IPS DF 19.7 (cell line): ENCODE data around the gene COX8A.

Experiments used
- DNase-seq: peaks from one replicate; pipeline ENCODE4 v3.0.0-alpha.2; 2013; ENCODE audit warnings: low read depth, low spot score

The COX8A gene

GRCh38 chr11:64001484-64002420 is 27.3 kb downstream of the COX8A start:
- no peak for DNase-seq

- DNase-seq, result no peak
Observed at GRCh38 chr11:64003807-64004589, 29.6 kb downstream of the COX8A start.

- no peak for DNase-seq
Observed at GRCh38 chr11:64004590-64004984, 30.2 kb downstream of the COX8A start.

DNA sequence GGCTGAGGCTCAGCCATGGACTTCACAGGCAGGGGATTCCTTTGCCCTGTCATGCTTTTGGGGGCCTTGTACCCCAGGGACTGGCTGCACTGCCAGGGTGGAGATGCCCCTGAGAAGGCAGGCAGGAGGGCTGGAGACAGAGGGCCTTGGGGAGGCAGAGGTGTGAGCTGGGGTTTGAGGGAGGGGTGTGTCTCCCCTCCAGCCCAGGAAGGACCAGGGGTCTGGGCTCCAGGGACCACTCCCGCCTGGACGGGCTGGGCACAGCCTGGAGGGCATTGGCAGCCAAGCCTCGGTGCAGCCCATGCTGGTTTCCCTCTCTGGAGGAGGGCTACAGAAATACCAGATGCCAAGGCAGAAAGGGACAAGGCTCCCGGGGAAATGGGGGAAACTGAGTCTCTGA is 31.3 kb downstream of the COX8A start:
- no peak for DNase-seq

DNA sequence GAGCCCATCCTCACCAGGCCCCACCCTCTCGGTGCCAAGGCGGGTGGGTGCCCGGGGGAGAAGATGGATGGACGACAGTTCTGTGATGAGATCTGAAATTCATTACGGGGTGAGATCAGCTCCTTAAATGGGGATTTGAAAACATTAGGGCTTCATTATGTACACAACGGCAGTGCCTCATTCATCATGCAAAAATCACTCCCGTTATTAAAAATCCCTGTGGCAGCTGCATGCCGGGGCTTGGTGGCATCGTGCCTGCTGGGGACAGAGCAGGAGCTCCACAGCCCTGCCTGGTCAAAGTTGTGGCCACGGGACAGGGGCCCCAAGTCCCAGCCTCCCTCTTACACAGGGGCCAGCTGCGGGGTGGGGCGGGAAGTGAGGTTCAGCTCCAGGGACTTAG is 32.0 kb downstream of the COX8A start:
- DNase-seq, result no peak

GRCh38 chr11:64007160-64007628 is 32.8 kb downstream of the COX8A start:
- DNase-seq, result no peak

GRCh38 chr11:64007629-64008282 is 33.3 kb downstream of the COX8A start:
- DNase-seq, result no peak

- no peak for DNase-seq
Observed at GRCh38 chr11:64008283-64008913, 34.0 kb downstream of the COX8A start.

GRCh38 chr11:64008914-64009633 is 34.7 kb downstream of the COX8A start:
- no peak for DNase-seq

DNA sequence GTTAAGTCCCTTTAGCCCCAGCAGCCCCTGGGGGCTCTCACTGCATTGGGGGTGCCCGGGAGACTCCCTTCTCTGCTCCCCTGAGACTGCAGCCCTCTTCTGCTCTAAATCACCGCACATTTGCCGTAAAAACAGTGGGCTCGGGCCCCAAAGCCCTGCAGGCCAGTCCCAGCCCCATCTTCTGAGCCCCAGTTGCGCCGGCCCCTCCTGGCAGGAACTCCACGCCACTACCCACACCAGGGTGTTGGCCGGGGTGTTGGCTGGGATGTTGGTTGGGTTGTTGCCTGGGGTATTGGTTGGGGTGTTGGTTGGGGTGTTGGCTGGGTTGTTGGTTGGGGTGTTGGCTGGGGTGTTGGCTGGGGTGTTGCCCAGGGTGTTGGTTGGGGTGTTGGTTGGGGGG is 35.3 kb downstream of the COX8A start:
- no peak for DNase-seq

GRCh38 chr11:64010783-64011182 is 36.4 kb downstream of the COX8A start:
- no peak for DNase-seq

DNA sequence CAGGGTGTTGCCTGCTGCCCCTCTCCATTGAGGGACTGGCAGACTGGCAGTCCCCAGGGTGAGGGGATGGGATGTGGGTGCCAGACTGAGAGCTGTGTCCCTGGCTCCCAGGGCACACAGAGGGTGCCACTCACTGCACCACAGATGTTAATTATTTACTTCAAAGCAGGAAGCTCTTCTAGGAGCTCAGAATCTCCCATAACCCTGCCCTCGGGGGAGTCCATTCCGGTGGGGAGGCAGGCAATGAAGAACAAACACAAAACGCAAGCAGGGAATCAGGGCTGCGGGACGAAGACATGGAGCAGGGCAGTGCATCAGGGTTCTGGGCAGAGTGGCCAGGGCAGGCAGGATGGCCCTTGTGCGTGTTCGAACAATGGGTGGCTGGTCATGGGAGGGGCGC is 37.0 kb downstream of the COX8A start:
- no peak for DNase-seq

GRCh38 chr11:64013141-64013896 is 38.9 kb downstream of the COX8A start:
- DNase-seq, result no peak

DNA sequence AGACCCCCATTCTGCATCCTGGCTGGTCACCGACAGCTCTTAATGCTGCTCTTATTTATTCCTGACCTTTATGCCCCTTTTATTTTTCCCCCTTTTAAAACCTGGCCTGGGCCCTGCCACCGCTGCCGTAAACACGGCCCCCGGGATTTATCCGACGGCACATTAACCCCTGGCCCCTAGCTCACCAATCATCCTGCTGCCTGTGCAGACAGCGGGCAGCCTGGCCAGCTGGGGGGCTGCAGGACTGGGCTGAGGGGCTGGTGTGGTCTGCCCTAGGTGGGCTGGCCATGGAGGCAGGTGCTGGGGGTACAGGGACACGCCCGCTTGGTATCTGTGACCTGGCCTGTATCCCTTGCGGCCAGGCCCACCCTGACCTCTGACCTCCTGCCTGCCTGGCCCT is 39.9 kb downstream of the COX8A start:
- DNase-seq, result no peak

DNA sequence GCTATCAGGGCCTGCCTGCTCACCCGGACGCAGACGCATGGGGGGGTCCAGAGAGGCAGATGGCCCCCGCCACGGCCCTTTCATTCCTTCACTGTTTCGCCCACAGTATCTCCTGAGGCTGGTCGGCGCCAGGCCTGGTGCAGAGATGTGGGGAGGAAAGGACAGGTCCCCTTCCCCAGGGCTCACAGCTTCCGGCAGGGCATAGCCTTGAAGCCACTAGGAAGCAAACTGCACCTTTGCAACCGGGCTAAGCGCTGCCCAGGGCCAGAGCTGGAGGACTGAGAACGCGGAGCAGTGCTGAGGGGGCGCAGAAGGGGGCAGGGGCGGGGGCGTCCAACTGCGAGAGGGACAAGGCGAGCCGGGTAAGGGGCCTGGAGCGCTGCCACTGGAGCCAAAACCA is 41.1 kb downstream of the COX8A start:
- DNase-seq, result no peak

DNA sequence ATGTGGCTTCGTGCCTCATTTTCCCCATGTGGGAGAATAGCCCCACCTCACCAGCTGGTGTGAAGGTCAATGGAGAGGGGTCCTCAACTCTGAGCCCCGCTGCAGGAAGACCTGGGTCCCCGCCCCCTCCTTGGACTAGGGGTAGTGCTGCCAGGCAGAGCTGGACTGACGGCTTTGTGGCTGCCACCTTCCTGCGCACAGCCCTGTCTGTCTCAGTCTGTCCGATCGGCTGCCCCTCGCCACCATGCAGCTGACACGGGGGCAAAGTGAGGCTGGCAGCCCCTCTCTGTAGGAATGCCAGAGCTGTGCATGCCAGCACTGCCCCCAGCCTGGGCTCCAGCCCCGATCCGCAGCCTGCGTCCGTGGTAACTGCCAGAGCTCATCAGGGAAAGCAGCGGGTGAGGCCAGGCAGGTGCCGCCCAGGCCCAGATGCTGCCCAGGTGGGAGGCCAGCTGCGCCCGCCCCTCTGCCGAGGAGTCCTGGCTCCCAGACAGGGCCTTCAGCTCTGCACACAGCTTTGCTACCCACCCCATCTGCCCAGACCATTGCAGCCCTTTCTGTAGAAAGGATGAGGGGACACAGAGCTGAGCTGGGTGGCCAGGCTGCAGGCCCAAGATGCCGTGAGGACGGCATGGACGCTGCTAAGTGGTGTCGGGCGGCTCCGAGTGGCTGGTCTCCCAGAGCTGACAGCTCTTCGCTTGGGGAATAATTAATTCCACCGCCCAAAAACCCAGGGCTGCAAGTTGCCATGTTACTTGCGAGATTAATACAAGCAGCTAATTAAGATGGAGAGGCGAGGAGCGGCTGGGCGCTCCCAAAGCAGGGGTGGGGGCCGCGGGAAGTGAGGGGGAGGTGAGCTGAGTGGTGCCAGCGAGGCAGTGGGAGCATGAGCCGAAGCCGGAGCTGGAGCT is 41.8 kb downstream of the COX8A start:
- DNase-seq, result no peak

- no peak for DNase-seq
Observed at GRCh38 chr11:64017945-64018224, 43.5 kb downstream of the COX8A start.

DNA sequence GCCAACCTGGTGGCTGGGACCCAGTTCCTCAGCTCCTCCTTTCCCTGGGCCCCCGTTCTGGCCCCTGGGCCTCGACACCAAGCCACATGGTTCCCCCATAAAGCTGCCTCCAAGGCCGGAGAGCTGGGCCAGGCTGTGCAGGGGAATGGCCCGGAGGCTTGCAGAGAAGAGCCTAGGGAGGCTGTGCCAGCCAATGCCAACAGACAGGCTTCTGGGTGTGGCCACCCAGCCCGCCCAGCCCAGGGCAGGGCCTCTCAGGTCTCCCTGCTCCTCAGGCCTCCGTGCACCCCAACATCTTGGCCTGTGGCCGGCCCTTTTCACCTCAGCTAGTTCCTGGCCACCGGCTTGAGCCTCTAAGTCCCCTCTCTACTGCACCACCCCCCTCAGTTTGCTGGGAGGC is 43.9 kb downstream of the COX8A start:
- no peak for DNase-seq
